GM19023 (cell line): ENCODE results near the gene PUS3.
"Not testable (repeated sequence)": the region's sequence is repeated elsewhere in the genome, so short reads cannot be mapped to it uniquely, and the experiment has no call there.

Source experiments
- ATAC-seq: cut with Tn5 transposase; IDR thresholded peaks from one replicate; pipeline ENCODE4 v1.9.1; 2021; ENCODE audit warnings: mild to moderate bottlenecking, moderate library complexity; ENCODE audit not compliant: unreplicated experiment

PUS3 gene

GRCh38 chr11:125873881-125874555, 29.0 kb downstream of the PUS3 start:
- ATAC-seq: no peak

- ATAC-seq: no peak
Observed at GRCh38 chr11:125872138-125872491, 30.9 kb downstream of the PUS3 start.

GRCh38 chr11:125871391-125872137, 31.4 kb downstream of the PUS3 start:
- no peak for ATAC-seq

- no peak for ATAC-seq
Observed at GRCh38 chr11:125869521-125869920, 33.5 kb downstream of the PUS3 start.

GRCh38 chr11:125865354-125865753, 37.7 kb downstream of the PUS3 start:
- not testable (repeated sequence) for ATAC-seq

- ATAC-seq: not testable (repeated sequence)
Observed at GRCh38 chr11:125862786-125863185, 40.2 kb downstream of the PUS3 start.

GRCh38 chr11:125857670-125858069, 45.3 kb downstream of the PUS3 start:
- ATAC-seq: not testable (repeated sequence)

- no peak for ATAC-seq
Observed at GRCh38 chr11:125846188-125846587, 56.8 kb downstream of the PUS3 start.
